Left lung (tissue), 10 donors: ENCODE measurements around the gene USP35. TPM values are rescaled to one million over a fixed set of nuclear protein-coding genes. Genes with fewer than 3 reads are reported as not detected.
"Not testable (repeated sequence)": the region's sequence is repeated elsewhere in the genome, so short reads cannot be mapped to it uniquely, and the experiment has no call there.

Experiments used
- ATAC-seq: fragments of 200-7000 bp; cut with Tn5 transposase; one replicate; pipeline ENCODE4 v1.9.1; 2020; ENCODE audit warnings: moderate library complexity
- DNase-seq, 4 donors: peaks; one replicate each; pipeline ENCODE4 v3.0.0-alpha.2; 2013 to 2020
- H3K27ac ChIP-seq, 2 donors: fragments of 200-600 bp; sonication (generic) in 1 of 2; one replicate each; pipeline versions ENCODE4 v1.5.0 to v1.8.0; 2020 to 2021
- H3K27me3 ChIP-seq, 2 donors: fragments of 200-600 bp; sonication (generic) in 1 of 2; one replicate each; pipeline versions ENCODE4 v1.5.0 to v1.8.0; 2020 to 2021
- H3K36me3 ChIP-seq, 2 donors: fragments of 200-600 bp; sonication (generic) in 1 of 2; one replicate each; pipeline versions ENCODE4 v1.5.0 to v1.8.0; 2020 to 2021
- H3K4me1 ChIP-seq, 2 donors: fragments of 200-600 bp; one replicate each; pipeline ENCODE4 v1.8.0; 2021
- H3K4me3 ChIP-seq, 2 donors: fragments of 200-600 bp; sonication (generic) in 1 of 2; one replicate each; pipeline versions ENCODE4 v1.5.0 to v1.8.0; 2020 to 2021; ENCODE audit warnings: mild to moderate bottlenecking in 1 of 2
- H3K9me3 ChIP-seq, 2 donors: fragments of 200-600 bp; sonication (generic) in 1 of 2; one replicate each; pipeline versions ENCODE4 v1.5.0 to v1.8.0; 2020 to 2021
- intact Hi-C, 2 donors: fragments of 100-400 bp; cut with DNase I; formaldehyde crosslinking; loops; one replicate each; pipeline versions ENCODE4 v1.11.2 to v1.14.2; 2022
- polyA plus RNA-seq, 6 donors: library from polyadenylated mRNA; unstranded; fragments of 120-200 nt; gene quantifications; one replicate each; pipeline ENCODE4 v1.2.1, GENCODE V29; 2013; ENCODE audit not compliant: insufficient read length in 6 of 6
- total RNA-seq, 2 donors: library from RNA; stranded (reverse); fragmentation: NEBNext Ultra II Directional; extraction: Animal tissue kit (Norgen Biotek cat#: 25700); gene quantifications; one replicate each; pipeline ENCODE4 v1.2.1, GENCODE V29; 2021
- TF ChIP-seq, protein P1 (sequence below), 2 donors: fragments of 200-600 bp; sonication (generic) in 1 of 2; IDR thresholded peaks; one replicate each; pipeline versions ENCODE4 v1.5.0 to v1.8.0; 2021; ENCODE audit warnings: antibody characterized with exemption in 2 of 2
- donor health status: DM: no; HTN: yes; CAD: no.
- donor health status: DM: no; HTN: no; CAD: no.

The USP35 gene
- total and polyA plus RNA-seq, 8 donors, result 5.8 to 8.2 (median 6.9) TPM

DNA sequence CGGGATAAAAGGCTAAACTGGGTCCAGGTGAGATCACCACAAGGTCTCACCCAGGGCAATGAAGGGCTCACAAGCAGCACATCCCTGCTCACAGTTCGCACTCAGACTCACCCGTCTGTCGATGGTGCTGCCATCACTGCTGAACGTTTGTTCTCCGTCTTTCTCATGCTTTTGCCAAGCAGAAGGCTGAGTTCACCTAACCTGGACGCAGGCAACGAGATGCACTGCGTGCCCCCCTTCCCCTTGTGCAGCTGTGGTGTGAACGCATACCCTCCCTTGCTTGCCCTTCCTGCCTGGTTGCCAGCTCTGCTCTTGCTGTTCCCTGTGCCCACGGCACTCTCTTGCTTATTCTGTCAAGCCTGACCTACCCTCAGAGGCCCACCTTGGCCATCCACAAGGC is 18.3 kb upstream of the USP35 start:
- TF ChIP-seq, protein P1, sequence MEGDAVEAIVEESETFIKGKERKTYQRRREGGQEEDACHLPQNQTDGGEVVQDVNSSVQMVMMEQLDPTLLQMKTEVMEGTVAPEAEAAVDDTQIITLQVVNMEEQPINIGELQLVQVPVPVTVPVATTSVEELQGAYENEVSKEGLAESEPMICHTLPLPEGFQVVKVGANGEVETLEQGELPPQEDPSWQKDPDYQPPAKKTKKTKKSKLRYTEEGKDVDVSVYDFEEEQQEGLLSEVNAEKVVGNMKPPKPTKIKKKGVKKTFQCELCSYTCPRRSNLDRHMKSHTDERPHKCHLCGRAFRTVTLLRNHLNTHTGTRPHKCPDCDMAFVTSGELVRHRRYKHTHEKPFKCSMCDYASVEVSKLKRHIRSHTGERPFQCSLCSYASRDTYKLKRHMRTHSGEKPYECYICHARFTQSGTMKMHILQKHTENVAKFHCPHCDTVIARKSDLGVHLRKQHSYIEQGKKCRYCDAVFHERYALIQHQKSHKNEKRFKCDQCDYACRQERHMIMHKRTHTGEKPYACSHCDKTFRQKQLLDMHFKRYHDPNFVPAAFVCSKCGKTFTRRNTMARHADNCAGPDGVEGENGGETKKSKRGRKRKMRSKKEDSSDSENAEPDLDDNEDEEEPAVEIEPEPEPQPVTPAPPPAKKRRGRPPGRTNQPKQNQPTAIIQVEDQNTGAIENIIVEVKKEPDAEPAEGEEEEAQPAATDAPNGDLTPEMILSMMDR (IDR thresholded peaks at IDR 0.05), result no peak
- H3K27ac ChIP-seq, result no peak overlapping the region
- no peak overlapping the region for H3K4me3 ChIP-seq
- no peak for DNase-seq
- H3K4me1 ChIP-seq, result peaks cover 0 to 11% of the 10 kb centered on the region in 2 donors
- ATAC-seq, result no peak
- intact Hi-C loops, result no loop called here
- H3K9me3 ChIP-seq, result no peaks in the 10 kb centered on the region
- no peaks in the 10 kb centered on the region for H3K27me3 ChIP-seq
- peaks cover 0 to 31% of the 10 kb centered on the region in 2 donors for H3K36me3 ChIP-seq

- Histone ChIP-seq H3K27me3 (no peaks in the 10 kb centered on the region), H3K27ac (no peak overlapping the region), H3K4me3 (no peak overlapping the region), H3K36me3 (peaks cover 0 to 31% of the 10 kb centered on the region in 2 donors), H3K9me3 (no peaks in the 10 kb centered on the region), H3K4me1 (peaks cover 0 to 11% of the 10 kb centered on the region in 2 donors)
- TF ChIP-seq, protein P1 (IDR thresholded peaks at IDR 0.05), result no peak
- DNase-seq (no peak), ATAC-seq (no peak)
- intact Hi-C loops, result no loop called here
These were observed 17.7 kb upstream of the USP35 start for GRCh38 chr11:78170874-78171549.

DNA sequence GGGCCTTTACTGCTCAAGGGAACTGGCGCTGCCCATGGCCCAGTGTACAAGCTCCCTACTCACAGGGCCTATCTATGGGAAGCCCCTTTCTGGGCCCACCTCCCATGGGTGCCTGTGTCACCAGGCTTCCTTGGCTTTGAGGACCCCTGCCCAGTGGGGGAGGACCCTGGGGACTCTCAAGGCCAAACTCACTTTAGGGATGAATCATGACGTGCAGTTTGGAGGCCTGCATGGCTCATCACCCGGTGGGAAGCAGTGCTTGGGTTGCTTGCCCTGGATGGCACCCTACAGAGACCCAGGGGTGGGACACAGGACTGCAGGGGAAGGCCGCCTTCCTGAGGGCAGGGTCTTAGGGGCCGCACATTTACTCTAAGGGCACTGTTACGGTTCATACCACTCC is 16.8 kb upstream of the USP35 start:
- intact Hi-C loops, result no loop called here
- H3K27ac ChIP-seq, result no peak overlapping the region

GRCh38 chr11:78175862-78176261 is 12.9 kb upstream of the USP35 start:
- H3K4me1 ChIP-seq, H3K9me3 ChIP-seq, H3K27me3 ChIP-seq, intact Hi-C loops, H3K27ac ChIP-seq, ATAC-seq, H3K4me3 ChIP-seq, DNase-seq: not testable (repeated sequence)
- H3K36me3 ChIP-seq, result peaks cover 0 to 41% of the 10 kb centered on the region in 2 donors

More for the DNA sequence above, 16.8 kb upstream of the USP35 start:
- DNase-seq (no peak), ATAC-seq (no peak)
- H3K4me3 ChIP-seq, result no peak overlapping the region
- H3K4me1 ChIP-seq, result peaks cover 0 to 11% of the 10 kb centered on the region in 2 donors
- H3K36me3 ChIP-seq, result peaks cover 0 to 35% of the 10 kb centered on the region in 2 donors
- TF ChIP-seq, protein P1 (IDR thresholded peaks at IDR 0.05), result no peak
- no peaks in the 10 kb centered on the region for H3K27me3 ChIP-seq
- no peaks in the 10 kb centered on the region for H3K9me3 ChIP-seq

- peaks cover 0 to 7% of the 10 kb centered on the region in 2 donors for H3K4me1 ChIP-seq
- intact Hi-C loops, result no loop called here
- H3K27me3 ChIP-seq, result no peaks in the 10 kb centered on the region
- no peak overlapping the region for H3K4me3 ChIP-seq
- no peak overlapping the region for H3K27ac ChIP-seq
- peaks cover 0 to 39% of the 10 kb centered on the region in 2 donors for H3K36me3 ChIP-seq
- TF ChIP-seq, protein P1 (IDR thresholded peaks at IDR 0.05), result no peak
- H3K9me3 ChIP-seq, result no peaks in the 10 kb centered on the region
- ATAC-seq (no peak), DNase-seq (no peak)
These were observed 12.0 kb upstream of the USP35 start for GRCh38 chr11:78176605-78177141.
